Superior temporal gyrus (tissue), 1 donor: ENCODE results near the gene CDC37L1.
"Not testable (repeated sequence)": the region's sequence is repeated elsewhere in the genome, so short reads cannot be mapped to it uniquely, and the experiment has no call there.

Source experiments
- DNase-seq: peaks from one replicate; pipeline ENCODE4 v3.0.0-alpha.2; 2016; ENCODE audit errors: extremely low spot score

The CDC37L1 gene

GRCh38 chr9:4754530-4754929, 75.2 kb downstream of the CDC37L1 start:
- DNase-seq = not testable (repeated sequence)

- no peak for DNase-seq
Measured at GRCh38 chr9:4755026-4755609, 75.7 kb downstream of the CDC37L1 start.

- DNase-seq = no peak
Measured at GRCh38 chr9:4756420-4756819, 77.1 kb downstream of the CDC37L1 start.
